DMS53 (cell line): ENCODE data around the gene KRTAP19-8.

Experiments
- DNase-seq: peaks from one replicate; lab custom pipeline; 2025; lab: John Stamatoyannopoulos, UW

Gene KRTAP19-8, protein sequence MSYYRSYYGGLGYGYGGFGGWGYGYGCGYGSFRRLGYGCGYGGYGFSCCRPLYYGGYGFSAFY

DNA sequence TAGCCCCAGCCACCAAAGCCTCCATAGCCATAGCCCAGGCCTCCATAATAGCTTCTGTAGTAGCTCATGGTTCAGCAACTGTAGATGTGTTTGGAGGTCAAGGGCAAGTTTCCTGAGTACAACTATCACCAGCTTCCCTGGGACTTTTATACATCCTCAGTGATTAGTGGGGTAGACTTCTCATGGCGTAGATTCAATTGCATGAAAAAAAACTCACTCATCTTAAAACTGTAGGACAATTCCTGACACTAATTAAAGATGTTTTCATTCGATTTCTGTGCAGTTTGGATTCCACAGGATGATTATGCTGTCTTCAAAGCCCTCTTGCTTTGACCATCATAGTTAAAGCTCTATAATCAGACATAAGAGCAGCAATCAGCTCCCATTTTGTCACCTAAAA, at the start of gene KRTAP19-8:
KRTAP19-8 (minus strand) TSS at position 101 of the 400 bp plus-strand sequence; CDS start at position 68, 33 bp downstream.
- no peak for DNase-seq

DNA sequence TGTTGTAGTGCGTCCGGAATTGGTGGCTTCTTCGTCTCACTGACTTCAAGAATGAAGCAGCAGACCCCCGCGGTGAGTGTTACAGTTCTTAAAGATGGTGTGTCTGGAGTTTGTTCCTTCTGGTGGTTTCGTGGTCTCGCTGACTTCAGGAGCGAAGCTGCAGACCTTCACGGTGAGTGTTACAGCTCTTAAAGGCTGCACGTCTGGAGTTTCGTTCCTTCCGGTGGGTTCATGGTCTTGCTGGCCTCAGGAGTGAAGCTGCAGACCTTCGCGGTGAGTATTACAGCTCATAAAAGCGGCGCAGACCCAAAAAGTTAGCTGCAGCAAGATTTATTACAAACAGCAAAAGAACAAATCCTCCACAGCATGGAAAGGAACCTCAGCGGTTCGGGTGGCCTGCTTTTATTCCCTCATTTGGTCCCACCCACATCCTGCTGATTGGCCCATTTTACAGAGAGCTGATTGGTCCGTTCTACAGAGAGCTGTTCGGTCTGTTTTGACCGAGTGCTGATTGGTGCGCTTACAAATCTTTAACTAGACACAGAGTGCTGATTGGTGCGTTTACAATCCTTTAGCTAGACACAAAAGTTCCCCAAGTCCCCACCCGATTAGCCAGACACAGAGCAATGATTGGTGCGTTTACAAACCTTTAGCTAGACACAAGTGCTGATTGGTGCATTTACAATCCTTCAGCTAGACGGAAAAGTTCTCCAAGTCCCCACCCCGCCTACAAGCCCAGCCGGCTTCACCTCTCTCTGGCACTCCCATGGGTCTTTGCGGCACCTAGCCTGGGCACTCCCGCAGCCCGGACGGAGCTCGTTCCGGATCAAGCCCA, 49.6 kb upstream of the KRTAP19-8 start:
- no peak for DNase-seq

DNA sequence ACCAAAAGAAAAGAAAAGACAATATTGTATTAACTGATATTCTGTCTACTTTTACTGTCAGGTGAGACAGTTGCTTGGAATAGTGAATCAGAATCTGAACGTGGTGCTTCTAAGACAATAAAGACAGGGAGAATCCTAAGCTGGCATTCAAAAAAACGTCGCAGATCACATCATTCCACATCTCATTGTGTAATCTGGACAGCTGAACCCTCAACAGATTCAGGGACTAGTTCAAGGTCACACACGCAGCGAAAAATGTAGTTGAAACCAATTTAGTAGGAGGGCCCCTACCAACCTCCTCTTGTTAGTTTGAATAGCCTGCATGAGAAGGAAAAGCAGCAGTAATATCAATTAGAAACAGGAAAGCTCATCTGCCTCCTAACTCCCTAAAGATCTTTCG, 46.4 kb upstream of the KRTAP19-8 start:
- no peak for DNase-seq

DNA sequence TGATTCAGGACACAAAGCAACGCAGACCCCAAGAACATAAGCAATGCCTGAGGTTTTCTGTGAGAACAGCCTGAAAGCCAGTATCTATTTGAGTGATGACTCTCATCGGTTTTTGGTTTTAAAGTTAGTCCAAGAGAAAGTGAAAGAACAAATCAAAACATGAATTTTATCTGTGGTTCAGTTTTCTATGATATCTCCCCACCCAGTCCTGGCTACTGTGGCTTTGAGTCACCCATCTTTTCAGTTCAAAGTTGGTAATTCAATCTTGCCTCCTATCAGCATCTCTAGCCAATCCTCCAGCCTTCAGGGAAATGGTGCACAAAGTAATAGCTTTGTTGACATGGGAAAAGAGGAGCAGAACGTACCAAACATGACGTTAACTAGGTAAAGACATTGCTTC, 40.5 kb upstream of the KRTAP19-8 start:
- no peak for DNase-seq

DNA sequence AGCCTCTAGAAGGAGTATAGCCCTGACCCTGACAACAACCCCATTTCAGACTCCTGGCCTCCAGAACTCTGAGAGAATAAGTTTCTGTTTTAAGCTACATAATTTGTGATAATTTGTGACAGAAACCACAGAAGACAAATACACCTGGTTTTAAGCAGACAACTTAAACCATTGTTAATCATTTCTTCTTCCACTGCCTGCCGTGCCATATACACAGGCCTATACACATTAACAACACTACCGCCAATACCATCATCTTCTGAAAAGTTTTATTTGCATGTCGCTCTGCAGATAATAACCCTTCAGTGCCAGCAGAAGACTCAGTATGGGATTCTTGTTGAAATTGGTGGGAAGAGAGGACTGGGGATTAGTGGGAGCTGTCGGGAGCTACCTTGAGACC, 39.9 kb upstream of the KRTAP19-8 start:
- no peak for DNase-seq

DNA sequence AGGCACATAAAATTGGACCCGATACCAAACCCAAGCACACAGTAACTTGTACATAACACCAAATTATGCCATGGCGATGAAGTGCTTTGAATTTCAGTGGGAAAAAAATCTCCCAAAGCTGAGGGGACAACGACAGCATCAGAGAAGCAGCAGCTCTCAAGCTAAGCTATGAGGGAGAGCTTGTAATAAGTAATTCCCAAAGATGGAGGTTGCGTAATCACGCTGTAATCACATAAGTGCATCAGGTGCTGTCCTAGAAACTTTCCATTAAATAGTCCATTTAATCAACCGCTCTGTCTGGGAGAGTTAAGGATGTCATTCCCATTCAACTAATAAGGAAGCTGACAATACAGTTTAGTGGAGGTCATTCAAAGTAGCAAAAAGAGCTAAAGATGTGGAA, 37.6 kb upstream of the KRTAP19-8 start:
- DNase-seq: no peak

DNA sequence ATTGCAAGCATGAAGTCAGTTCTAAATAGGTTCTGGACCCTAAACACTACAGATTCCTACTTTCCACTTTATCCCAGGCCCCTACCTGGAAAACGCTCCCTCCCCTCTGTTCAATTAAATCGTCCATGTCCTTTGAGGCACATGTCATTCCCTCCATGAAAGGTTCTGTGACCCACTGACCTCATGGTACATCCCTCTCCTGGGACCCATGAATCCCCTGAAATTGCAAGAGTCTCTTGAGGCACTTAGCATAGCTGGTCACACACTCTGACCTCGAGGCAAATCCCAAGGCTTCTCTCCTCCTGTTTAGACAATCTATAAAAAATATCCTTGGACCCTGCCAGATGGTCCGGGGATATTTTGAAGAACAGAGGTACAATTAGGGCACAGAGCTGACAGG, 34.3 kb upstream of the KRTAP19-8 start:
- DNase-seq: no peak

DNA sequence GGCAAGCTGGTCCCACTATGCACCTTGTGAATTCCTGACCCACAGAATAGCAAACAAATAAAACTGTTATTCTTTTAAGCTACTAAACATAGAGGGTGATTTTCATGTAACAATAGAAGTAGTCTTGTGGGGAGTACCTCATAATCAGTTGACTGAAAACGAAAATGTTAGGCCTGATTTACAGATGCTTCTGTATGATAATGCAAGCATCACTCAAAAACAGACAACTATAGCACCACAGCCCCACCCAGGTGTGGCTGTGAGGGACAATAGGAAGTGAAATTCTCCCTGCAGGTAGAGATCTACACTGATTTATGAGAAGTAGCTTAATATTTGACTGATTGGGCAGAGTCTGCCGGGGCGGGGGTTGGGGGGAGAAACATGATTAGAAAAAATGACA, 26.5 kb upstream of the KRTAP19-8 start:
- DNase-seq: no peak

DNA sequence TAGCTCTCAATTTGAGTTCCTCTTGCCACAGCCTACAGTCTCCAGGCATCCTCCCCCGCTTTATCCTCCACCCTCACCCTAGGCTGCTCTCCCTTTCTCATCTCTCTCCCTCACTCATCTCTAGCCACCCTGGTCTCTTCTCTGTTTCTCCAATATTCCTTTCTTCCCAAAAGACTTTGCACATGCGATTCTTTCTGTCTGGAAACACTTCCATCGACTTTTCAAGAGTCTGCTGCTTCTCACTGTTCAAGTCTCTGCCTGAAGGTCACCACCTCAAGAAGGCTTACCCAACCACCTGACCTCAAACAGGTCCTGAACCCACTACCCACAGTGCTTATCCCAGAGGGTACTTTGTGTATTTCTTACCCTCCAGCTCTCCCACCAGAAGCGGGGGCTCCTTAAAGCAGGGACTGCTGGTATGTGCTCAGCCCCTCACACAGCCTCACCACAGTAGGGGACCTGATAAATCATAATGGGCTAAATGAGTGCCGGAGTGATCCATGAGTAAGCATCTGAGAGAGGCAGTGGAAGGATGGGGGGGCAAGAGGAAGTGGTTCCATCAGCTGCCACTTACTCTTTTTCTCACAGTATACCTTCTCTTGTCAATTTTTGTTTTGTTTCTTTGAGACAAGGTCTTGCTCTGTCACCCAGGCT, 14.3 kb upstream of the KRTAP19-8 start:
- no peak for DNase-seq

DNA sequence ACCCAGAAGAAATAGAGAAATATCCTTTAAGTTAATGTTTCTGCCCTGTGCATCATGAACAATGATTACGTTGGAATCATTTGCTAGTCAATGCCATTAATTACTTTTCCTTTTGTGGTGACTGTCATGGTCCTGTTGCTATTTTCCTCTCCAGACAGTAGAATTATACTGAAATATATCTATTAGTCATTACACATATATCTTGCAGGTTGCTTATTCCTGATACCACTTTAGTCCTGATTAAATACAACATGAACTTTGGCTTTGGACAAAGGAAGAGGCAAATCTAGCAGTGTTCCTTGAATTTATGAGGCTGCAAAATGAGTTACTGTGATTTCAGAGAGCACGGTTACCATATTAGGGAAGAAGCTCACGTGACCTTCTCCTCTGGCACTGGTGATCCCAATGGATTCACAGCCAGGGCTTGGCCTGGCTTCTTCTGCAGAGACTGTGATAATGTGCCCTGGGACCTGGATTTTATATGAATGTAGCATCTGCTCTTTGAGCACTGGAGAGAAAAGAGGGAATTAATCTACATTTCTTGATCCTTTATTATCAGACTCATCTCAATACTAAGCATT, 12.4 kb upstream of the KRTAP19-8 start:
- DNase-seq: no peak

DNA sequence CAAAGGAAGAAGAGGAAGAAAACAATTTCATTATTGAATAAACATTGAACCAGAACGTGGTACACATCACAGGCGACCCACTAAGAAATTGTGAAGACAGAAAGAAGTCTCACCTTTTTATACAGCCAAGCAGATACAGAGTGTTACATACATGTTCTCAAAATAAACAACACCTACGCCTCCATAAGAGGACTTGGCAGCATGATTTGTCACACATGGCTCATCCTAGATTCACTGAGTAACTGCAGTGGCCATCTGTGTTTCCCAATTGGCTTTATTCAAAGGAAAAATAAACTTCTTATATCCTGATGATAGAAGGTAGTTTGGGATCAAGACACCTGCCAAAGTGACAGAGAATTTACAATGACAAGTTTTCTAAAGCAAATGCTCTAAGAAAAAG, 7.6 kb upstream of the KRTAP19-8 start:
- DNase-seq: no peak

DNA sequence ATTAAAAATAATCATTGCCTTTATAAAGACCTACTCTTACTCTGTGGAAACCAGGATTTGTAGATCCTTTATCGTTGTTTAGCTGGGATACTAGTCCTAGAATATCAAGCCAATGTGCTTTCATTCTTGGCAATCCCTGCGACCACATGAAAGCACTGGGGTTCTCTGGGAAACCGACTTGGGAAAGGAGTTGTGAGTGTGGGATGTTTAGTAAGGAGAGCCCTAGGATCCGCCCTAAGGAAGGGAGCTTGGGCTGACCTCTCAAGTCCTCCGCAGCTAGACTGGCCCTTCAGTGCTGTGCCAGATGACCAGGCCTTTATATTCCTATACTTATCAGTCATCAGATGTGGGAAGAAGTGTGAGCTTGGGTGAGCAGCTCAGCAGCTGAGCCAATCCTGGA, 5.2 kb upstream of the KRTAP19-8 start:
- DNase-seq: no peak

DNA sequence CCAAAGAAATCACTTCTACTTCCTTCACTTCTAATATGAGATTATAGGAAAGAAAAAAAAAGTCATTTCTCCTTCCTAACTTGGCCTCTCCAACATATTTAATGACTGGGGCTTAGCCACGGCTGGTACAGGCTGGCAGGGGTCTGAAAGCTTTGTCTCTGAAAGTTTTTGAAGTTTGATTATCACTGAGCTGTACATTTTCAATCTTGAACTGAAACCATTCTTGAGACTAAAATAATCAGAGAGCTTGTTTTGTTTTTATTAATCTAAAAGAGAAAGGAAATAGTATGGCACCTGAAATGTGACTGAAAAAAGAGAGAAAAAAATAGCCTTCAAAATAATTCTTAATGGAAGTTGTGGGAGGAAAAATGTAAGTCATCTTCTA, 3.8 kb upstream of the KRTAP19-8 start:
- no peak for DNase-seq

DNA sequence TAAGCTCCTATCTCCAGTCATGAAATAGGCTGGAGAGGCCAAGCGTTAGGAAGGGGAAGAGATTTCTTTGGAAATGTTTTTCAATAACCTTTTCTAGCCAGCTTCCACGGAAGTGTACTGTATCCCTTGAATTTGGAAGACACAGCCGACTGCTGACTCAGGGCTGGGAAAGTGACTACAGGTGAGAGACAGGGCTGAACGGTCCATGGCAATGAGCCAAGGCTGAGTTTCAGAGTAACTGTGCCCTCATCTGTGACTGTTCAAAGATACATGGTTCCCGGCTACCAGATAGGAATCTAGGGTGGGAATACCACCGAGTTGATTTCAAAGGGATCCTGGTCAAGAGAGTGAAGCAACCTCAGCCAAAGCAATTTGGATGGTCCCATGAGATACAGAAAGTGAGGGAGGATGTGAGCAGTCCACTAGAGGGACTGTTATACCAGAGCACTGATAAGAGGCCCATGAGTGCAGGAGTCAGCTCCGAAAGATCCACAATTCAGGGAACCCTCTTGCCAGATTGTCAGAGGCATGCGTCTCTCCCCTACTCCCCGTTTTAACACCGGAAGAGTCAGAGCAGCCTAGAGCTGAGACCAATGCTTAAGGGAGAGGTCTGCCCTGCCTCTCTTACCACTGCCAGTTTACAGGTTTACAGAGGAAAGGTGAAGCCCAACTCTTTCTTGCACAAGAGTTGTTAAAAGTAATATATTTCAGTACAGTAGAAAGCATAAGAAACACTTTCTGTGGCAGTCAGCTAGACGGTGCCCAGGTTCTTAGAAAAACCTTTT, 3.2 kb upstream of the KRTAP19-8 start:
- DNase-seq: peak; percentile 4

DNA sequence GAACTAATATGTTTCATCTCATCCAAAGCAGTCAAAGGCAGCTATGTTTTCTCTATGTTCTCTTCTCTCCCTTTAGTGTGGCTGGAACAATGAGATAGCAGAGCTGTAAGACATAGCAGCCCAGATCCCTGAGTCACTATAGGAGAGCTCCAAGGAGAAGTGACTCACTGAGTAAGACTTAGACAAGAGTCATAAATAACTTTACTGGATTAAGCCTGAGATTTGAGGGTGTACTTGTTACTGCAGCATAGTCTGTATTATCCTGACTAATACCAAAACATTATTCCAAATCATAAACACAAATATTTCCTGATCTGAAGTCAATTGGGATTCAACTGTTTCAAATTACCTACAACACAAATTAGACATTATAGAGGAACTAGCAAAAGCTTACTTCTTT, 3.9 kb downstream of the KRTAP19-8 start:
- DNase-seq: no peak

DNA sequence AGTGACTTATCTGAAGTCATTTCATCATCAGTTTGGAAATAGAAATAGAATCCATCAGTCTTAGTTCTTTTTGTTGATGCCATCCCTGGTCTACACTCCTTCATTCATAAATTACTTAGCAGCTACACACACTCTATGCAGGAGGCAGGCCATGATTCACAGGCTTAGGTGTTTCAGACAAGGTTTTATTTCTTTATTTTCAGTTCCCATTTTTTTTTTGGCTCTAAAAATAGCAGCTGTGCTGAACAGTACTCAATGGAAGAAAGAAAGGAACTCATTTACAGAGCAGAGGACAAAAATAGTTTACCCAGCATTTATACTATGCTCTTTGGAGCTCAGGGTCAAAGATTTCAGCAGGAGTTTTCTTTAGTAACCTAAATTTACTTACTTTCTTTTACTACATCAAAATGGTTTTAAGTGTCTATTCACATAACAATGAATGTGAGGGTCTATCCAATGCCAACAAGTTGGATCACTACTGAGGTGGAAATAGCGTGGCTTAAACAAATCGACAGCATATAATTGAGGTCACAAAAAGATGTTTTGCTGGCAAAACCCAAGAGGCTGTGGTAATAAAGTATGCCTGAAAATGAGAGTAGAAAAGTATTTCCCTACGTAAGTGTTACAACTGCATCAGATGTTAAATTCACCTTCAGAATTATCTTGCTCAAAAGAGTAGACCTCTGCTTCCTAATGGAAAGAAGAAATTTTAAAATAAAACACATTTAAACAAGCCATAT, 7.7 kb downstream of the KRTAP19-8 start:
- DNase-seq: no peak

DNA sequence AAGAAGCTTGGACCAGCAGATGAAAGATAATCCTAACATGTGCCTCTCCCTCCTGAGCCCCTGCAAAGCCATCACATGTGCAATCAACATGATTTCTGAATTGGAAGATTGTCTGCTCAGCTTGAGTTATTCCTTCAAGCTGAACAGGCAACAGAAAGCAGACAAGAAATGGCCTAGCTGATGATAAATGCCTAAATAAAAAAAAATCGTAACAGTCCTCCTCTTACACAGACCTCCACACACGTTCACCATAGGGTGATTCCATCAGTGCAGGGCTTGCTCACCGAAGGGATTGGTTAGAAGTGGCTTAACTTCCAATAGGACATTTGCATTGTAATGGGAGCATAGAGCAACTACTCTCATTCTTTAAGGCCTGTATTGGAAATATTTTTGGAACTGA, 14.6 kb downstream of the KRTAP19-8 start:
- DNase-seq: no peak

DNA sequence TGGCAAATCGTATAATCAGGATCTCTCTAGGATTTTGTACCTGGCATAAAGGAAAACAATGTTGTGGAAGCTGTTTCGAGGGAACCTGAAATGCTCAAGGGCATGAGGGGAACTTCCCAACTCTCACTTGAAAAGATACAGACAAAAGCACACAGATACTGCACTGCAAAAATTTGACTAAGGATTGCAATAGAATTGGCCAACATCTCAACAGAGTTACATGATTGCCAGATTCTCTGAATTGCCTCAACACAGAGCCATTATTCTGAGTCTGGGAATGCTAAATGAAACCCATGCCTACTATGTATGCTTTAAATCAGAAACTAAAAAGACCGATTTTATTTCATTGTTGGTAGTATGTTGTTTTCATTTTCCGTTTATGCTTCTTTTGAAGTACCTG, 16.0 kb downstream of the KRTAP19-8 start:
- peak; percentile 36 for DNase-seq

DNA sequence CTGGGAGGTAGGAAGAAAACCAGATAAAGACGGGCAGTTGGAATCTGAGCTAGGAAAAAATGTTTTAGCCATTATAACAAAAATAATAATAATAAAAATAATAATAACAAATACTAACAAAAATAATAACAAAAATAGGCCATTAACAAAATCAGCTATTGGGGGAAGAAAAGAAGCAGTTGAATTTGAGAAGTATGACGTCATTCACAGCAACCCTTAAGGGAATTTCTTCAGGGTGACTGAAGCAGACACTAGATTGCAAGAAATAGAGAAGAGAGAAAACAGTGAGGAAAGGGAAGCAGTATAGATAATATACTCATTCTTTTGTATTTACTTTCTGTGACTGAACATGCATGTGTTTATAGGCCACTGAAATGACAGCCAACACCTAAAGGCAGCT, 20.0 kb downstream of the KRTAP19-8 start:
- no peak for DNase-seq

DNA sequence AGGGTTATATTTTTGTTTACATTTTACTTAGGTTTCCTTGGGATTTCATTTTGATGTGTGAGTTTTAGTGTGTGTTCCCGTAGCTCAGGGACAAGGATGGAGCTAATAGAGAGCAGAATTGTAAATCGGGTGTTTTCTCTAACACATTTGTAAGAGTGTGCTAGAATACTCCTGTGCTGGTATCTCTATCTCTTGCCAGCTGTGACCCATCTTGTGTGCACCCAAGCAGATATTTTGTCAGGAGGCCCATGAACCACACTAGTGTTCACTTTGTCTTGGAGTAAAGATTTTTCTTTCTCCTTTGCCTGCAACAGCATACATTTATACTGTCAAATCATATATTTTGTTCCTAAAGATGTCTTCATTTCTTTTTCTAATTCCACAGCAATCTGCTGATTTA, 23.4 kb downstream of the KRTAP19-8 start:
- DNase-seq: no peak
